ENCODE results near the gene ZNF853. TPM values are rescaled to one million over a fixed set of nuclear protein-coding genes. Genes with fewer than 3 reads are reported as not detected.

The ZNF853 gene
- polyA plus RNA-seq, 1 donor (not counting 4 experiments of a cell fraction or from before 2014, with no cell fraction given): 0.03 TPM

GRCh38 chr7:6636741-6637543, 21.5 kb downstream of the ZNF853 start, which contains the start of gene ZNF316:
ZNF316 (plus strand) TSS chr7:6637318; CDS start chr7:6642410, 5,092 bp downstream.
- Histone ChIP-seq H3K9me3 (ENCODE audit: control insufficient read depth, low read depth, low read length) (no peaks in the 10 kb centered on the region), H4K20me1 (ENCODE audit: control insufficient read depth, extremely low read depth, insufficient read depth, low read length) (no peaks in the 10 kb centered on the region), H3K9ac (ENCODE audit: control insufficient read depth, extremely low read depth, insufficient read depth, low read length) (peak within 1 kb of the TSS; percentile 72), H2AFZ (ENCODE audit: control insufficient read depth, low read length) (peak within 1 kb of the TSS; percentile 43), H3K27ac (ENCODE audit: control insufficient read depth, insufficient read depth, low read length) (no peak within 1 kb of the TSS), H3K4me3 (ENCODE audit: control insufficient read depth in 2 of 3, extremely low read depth in 1 of 3, insufficient read depth in 2 of 3, low read depth in 1 of 3, low read length in 3 of 3) (peak within 1 kb of the TSS; percentile 62 to 85 (median 70)), H3K4me1 (ENCODE audit: control insufficient read depth, extremely low read depth, insufficient read depth, low read length) (peaks cover 6% of the 10 kb centered on the region), H3K27me3 (ENCODE audit: control insufficient read depth, extremely low read depth, insufficient read depth, low read length) (no peaks in the 10 kb centered on the region), H3K9me1 (ENCODE audit: control insufficient read depth, extremely low read depth, insufficient read depth, low read length) (no peaks in the 10 kb centered on the region), H3K36me3 (ENCODE audit: control insufficient read depth in 2 of 2, extremely low read depth in 1 of 2, insufficient read depth in 2 of 2, low read length in 2 of 2) (peaks cover 5 to 14% of the 10 kb centered on the region in 2 experiments), H3K4me2 (ENCODE audit: control insufficient read depth, extremely low read depth, insufficient read depth, low read depth, low read length) (peak within 1 kb of the TSS; percentile 76), H3K79me2 (ENCODE audit: control insufficient read depth, insufficient read depth, low read length) (peaks cover 27% of the 10 kb centered on the region)
- dilution Hi-C loops (cut with MboI; ENCODE audit: extremely low pct_ligation_motif_present, low sequenced_read_pairs): no loop called here
- DNase-seq (ENCODE audit: low read depth, low spot score) (no peak), FAIRE-seq (no peak)
- TF ChIP-seq CTCF (optimal IDR thresholded peaks at IDR 0.05 in 1 of 3, IDR thresholded peaks at IDR 0.05 in 1 of 3, conservative IDR thresholded peaks at IDR 0.05 in 1 of 3; ENCODE audit: extremely low read depth in 1 of 3, insufficient read depth in 2 of 3, low read length in 3 of 3): no peak
- no peak for TF ChIP-seq EZH2 (IDR thresholded peaks at IDR 0.05; ENCODE audit: low read length)

GRCh38 chr7:6637544-6638229, 22.3 kb downstream of the ZNF853 start:
- H4K20me1 ChIP-seq (ENCODE audit: control insufficient read depth, extremely low read depth, insufficient read depth, low read length): no peaks in the 10 kb centered on the region
- H3K27me3 ChIP-seq (ENCODE audit: control insufficient read depth, extremely low read depth, insufficient read depth, low read length): no peaks in the 10 kb centered on the region
- FAIRE-seq (no peak), DNase-seq (ENCODE audit: low read depth, low spot score) (no peak)
- no peaks in the 10 kb centered on the region for H3K9me1 ChIP-seq (ENCODE audit: control insufficient read depth, extremely low read depth, insufficient read depth, low read length)
- peak overlapping the region; percentile 62 to 85 (median 65) for H3K4me3 ChIP-seq (ENCODE audit: control insufficient read depth in 2 of 3, extremely low read depth in 1 of 3, insufficient read depth in 2 of 3, low read depth in 1 of 3, low read length in 3 of 3)
- H3K4me1 ChIP-seq (ENCODE audit: control insufficient read depth, extremely low read depth, insufficient read depth, low read length): peaks cover 6% of the 10 kb centered on the region
- TF ChIP-seq EZH2 (IDR thresholded peaks at IDR 0.05; ENCODE audit: low read length): no peak
- TF ChIP-seq CTCF (optimal IDR thresholded peaks at IDR 0.05 in 1 of 3, IDR thresholded peaks at IDR 0.05 in 1 of 3, conservative IDR thresholded peaks at IDR 0.05 in 1 of 3; ENCODE audit: extremely low read depth in 1 of 3, insufficient read depth in 2 of 3, low read length in 3 of 3): peak in 1 of 3 experiments; percentile 7
- dilution Hi-C loops (cut with MboI; ENCODE audit: extremely low pct_ligation_motif_present, low sequenced_read_pairs): no loop called here
- H3K27ac ChIP-seq (ENCODE audit: control insufficient read depth, insufficient read depth, low read length): no peak overlapping the region
- H2AFZ ChIP-seq (ENCODE audit: control insufficient read depth, low read length): no peak overlapping the region
- peak overlapping the region; percentile 76 for H3K4me2 ChIP-seq (ENCODE audit: control insufficient read depth, extremely low read depth, insufficient read depth, low read depth, low read length)
- H3K9ac ChIP-seq (ENCODE audit: control insufficient read depth, extremely low read depth, insufficient read depth, low read length): peak overlapping the region; percentile 52
- H3K36me3 ChIP-seq (ENCODE audit: control insufficient read depth in 2 of 2, extremely low read depth in 1 of 2, insufficient read depth in 2 of 2, low read length in 2 of 2): peaks cover 8 to 15% of the 10 kb centered on the region in 2 experiments
- H3K79me2 ChIP-seq (ENCODE audit: control insufficient read depth, insufficient read depth, low read length): peaks cover 27% of the 10 kb centered on the region
- no peaks in the 10 kb centered on the region for H3K9me3 ChIP-seq (ENCODE audit: control insufficient read depth, low read depth, low read length)
